ENCODE results near the gene NLRC3.

The NLRC3 gene

GRCh38 chr16:3590736-3591435 is 13.7 kb upstream of the NLRC3 start:
- Histone ChIP-seq H3K4me3 (ENCODE audit: low read depth, low read length) (no peak overlapping the region), H2AFZ (no peak overlapping the region), H3K9ac (no peak overlapping the region), H3K36me3 (ENCODE audit: control insufficient read depth, insufficient read depth, low read length) (no peaks in the 10 kb centered on the region), H3K9me3 (ENCODE audit: control insufficient read depth, low read length) (no peaks in the 10 kb centered on the region), H3K27ac (no peak overlapping the region), H3K27me3 (ENCODE audit: control insufficient read depth, insufficient read depth, low read length) (no peaks in the 10 kb centered on the region), H3K4me2 (ENCODE audit: low read length) (no peak overlapping the region), H3K79me2 (no peaks in the 10 kb centered on the region), H3K4me1 (no peaks in the 10 kb centered on the region)
- TF ChIP-seq CTCF (IDR thresholded peaks at IDR 0.05) = no peak

- Histone ChIP-seq H3K27ac (no peak overlapping the region), H3K9ac (no peak overlapping the region), H3K9me3 (ENCODE audit: control insufficient read depth, low read length) (no peaks in the 10 kb centered on the region), H3K27me3 (ENCODE audit: control insufficient read depth, insufficient read depth, low read length) (no peaks in the 10 kb centered on the region), H3K4me2 (ENCODE audit: low read length) (no peak overlapping the region), H3K4me3 (ENCODE audit: low read depth, low read length) (no peak overlapping the region), H3K4me1 (no peaks in the 10 kb centered on the region), H3K36me3 (ENCODE audit: control insufficient read depth, insufficient read depth, low read length) (no peaks in the 10 kb centered on the region), H2AFZ (no peak overlapping the region), H3K79me2 (no peaks in the 10 kb centered on the region)
- TF ChIP-seq CTCF (IDR thresholded peaks at IDR 0.05) = no peak
Observed at GRCh38 chr16:3589991-3590701, 12.9 kb upstream of the NLRC3 start.

- H3K4me3 ChIP-seq (ENCODE audit: low read depth, low read length) = no peak overlapping the region
- H3K9ac ChIP-seq = no peak overlapping the region
- H2AFZ ChIP-seq = no peak overlapping the region
- H3K27ac ChIP-seq = no peak overlapping the region
- H3K27me3 ChIP-seq (ENCODE audit: control insufficient read depth, insufficient read depth, low read length) = no peaks in the 10 kb centered on the region
- H3K79me2 ChIP-seq = no peaks in the 10 kb centered on the region
- no peak for TF ChIP-seq CTCF (IDR thresholded peaks at IDR 0.05)
- no peaks in the 10 kb centered on the region for H3K4me1 ChIP-seq
- no peak overlapping the region for H3K4me2 ChIP-seq (ENCODE audit: low read length)
- H3K9me3 ChIP-seq (ENCODE audit: control insufficient read depth, low read length) = no peaks in the 10 kb centered on the region
- H3K36me3 ChIP-seq (ENCODE audit: control insufficient read depth, insufficient read depth, low read length) = no peaks in the 10 kb centered on the region
Observed at GRCh38 chr16:3589441-3589921, 12.3 kb upstream of the NLRC3 start.

- no peak for TF ChIP-seq CTCF (IDR thresholded peaks at IDR 0.05)
- Histone ChIP-seq H3K4me1 (no peaks in the 10 kb centered on the region), H3K27me3 (ENCODE audit: control insufficient read depth, insufficient read depth, low read length) (no peaks in the 10 kb centered on the region), H3K27ac (no peak overlapping the region), H3K9ac (no peak overlapping the region), H3K9me3 (ENCODE audit: control insufficient read depth, low read length) (no peaks in the 10 kb centered on the region), H3K79me2 (no peaks in the 10 kb centered on the region), H3K4me2 (ENCODE audit: low read length) (no peak overlapping the region), H3K4me3 (ENCODE audit: low read depth, low read length) (no peak overlapping the region), H3K36me3 (ENCODE audit: control insufficient read depth, insufficient read depth, low read length) (no peaks in the 10 kb centered on the region), H2AFZ (no peak overlapping the region)
Observed at GRCh38 chr16:3589001-3589400, 11.8 kb upstream of the NLRC3 start.
